ENCODE measurements around the gene DHX38. TPM values are rescaled to one million over a fixed set of nuclear protein-coding genes. Genes with fewer than 3 reads are reported as not detected.

DHX38 gene
- total and polyA plus RNA-seq, 2 of the 13 experiments (the other 11 are each of a cell fraction or from before 2014, with no cell fraction given), result 54.4 to 85.9 TPM

DNA sequence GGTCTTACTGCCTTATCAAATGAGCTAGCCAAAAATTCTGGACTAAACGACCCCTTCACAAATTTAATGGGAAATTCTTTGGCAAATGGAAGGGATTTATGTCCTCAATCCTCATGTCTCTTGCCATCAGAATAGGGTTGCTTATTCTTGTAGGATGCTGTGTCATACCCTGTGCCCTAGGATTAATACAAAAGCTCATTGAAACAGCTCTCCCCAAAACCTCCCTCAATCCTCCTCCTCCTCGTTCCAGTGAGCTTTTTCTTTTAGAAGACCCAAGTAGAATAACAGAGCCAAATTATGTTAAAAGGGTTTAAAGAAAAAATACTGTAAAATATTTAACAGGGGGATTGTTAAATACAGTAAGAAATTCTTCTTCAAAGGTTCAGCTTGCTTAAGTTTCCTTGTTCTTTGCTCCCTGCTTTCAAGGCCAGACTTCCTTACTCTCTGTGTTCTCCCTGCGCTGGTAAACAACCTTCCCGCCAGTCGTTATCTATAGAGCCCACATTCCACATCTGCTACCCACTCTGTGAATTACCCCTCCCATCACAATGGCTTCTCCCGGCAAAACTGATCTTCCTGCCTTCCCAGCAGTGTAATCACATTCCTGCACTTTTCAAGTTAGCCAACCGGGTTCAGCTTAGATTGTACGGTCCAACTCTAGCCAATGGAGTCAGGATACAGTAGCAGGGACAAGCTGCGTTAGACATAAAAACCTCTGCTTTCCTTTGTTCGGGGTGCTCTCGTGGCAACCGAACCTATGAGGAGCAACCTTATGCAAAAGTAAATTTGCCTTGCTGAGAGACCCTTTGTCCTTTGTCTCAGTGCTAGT lies 20.9 kb upstream of the DHX38 start (continued):
- TF ChIP-seq, protein P1, sequence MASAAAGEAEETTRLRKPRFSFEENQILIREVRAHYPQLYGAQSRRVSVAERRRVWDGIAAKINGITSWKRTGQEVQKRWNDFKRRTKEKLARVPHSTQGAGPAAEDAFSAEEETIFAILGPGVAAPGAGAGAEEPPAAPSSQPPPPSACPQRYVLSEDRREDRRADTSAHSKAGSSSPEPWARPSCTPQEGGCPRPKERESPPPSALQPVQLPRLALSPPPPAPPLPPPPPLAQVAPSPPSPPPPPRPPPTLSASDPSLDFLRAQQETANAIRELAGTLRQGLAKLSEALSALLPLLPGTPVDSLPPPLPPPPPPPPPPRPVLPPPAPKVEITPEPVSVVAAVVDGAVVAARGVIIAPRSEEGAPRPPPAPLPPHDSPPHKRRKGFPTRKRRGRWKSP (CRISPR knock-in tag; IDR thresholded peaks at IDR 0.05), result peak; percentile 56; the same call in 1 of the 2 replicates
- no peak for TF ChIP-seq MEIS1 (CRISPR knock-in tag; IDR thresholded peaks at IDR 0.05; ENCODE audit: borderline replicate concordance)
- peak; percentile 76 for TF ChIP-seq FOXJ3 (CRISPR knock-in tag; IDR thresholded peaks at IDR 0.05; ENCODE audit: borderline replicate concordance)
- peak; percentile 68; the same call in 1 of the 2 replicates for TF ChIP-seq ATF1 (CRISPR knock-in tag; IDR thresholded peaks at IDR 0.05)
- TF ChIP-seq, protein P2, sequence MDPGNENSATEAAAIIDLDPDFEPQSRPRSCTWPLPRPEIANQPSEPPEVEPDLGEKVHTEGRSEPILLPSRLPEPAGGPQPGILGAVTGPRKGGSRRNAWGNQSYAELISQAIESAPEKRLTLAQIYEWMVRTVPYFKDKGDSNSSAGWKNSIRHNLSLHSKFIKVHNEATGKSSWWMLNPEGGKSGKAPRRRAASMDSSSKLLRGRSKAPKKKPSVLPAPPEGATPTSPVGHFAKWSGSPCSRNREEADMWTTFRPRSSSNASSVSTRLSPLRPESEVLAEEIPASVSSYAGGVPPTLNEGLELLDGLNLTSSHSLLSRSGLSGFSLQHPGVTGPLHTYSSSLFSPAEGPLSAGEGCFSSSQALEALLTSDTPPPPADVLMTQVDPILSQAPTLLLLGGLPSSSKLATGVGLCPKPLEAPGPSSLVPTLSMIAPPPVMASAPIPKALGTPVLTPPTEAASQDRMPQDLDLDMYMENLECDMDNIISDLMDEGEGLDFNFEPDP (CRISPR knock-in tag; conservative IDR thresholded peaks at IDR 0.05), result no peak
- TF ChIP-seq, protein P3, sequence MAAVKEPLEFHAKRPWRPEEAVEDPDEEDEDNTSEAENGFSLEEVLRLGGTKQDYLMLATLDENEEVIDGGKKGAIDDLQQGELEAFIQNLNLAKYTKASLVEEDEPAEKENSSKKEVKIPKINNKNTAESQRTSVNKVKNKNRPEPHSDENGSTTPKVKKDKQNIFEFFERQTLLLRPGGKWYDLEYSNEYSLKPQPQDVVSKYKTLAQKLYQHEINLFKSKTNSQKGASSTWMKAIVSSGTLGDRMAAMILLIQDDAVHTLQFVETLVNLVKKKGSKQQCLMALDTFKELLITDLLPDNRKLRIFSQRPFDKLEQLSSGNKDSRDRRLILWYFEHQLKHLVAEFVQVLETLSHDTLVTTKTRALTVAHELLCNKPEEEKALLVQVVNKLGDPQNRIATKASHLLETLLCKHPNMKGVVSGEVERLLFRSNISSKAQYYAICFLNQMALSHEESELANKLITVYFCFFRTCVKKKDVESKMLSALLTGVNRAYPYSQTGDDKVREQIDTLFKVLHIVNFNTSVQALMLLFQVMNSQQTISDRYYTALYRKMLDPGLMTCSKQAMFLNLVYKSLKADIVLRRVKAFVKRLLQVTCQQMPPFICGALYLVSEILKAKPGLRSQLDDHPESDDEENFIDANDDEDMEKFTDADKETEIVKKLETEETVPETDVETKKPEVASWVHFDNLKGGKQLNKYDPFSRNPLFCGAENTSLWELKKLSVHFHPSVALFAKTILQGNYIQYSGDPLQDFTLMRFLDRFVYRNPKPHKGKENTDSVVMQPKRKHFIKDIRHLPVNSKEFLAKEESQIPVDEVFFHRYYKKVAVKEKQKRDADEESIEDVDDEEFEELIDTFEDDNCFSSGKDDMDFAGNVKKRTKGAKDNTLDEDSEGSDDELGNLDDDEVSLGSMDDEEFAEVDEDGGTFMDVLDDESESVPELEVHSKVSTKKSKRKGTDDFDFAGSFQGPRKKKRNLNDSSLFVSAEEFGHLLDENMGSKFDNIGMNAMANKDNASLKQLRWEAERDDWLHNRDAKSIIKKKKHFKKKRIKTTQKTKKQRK (IDR thresholded peaks at IDR 0.05; ENCODE audit: low read length), result no peak
- TF ChIP-seq, protein P4, sequence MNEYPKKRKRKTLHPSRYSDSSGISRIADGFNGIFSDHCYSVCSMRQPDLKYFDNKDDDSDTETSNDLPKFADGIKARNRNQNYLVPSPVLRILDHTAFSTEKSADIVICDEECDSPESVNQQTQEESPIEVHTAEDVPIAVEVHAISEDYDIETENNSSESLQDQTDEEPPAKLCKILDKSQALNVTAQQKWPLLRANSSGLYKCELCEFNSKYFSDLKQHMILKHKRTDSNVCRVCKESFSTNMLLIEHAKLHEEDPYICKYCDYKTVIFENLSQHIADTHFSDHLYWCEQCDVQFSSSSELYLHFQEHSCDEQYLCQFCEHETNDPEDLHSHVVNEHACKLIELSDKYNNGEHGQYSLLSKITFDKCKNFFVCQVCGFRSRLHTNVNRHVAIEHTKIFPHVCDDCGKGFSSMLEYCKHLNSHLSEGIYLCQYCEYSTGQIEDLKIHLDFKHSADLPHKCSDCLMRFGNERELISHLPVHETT (CRISPR knock-in tag; conservative IDR thresholded peaks at IDR 0.05), result peak; percentile 62; the same call in 1 of the 2 replicates
- peak; percentile 36; the same call in 1 of the 2 replicates for TF ChIP-seq POLR2G (IDR thresholded peaks at IDR 0.05; ENCODE audit: low read depth, low read length)
- TF ChIP-seq DNMT3B (CRISPR knock-in tag; conservative IDR thresholded peaks at IDR 0.05), result no peak; the same call in 1 of the 2 replicates
- TF ChIP-seq CCDC6 (CRISPR knock-in tag; IDR thresholded peaks at IDR 0.05), result 0 out of 2 replicates have a peak, but pooled peaks have one; percentile 18
- TF ChIP-seq, protein P5, sequence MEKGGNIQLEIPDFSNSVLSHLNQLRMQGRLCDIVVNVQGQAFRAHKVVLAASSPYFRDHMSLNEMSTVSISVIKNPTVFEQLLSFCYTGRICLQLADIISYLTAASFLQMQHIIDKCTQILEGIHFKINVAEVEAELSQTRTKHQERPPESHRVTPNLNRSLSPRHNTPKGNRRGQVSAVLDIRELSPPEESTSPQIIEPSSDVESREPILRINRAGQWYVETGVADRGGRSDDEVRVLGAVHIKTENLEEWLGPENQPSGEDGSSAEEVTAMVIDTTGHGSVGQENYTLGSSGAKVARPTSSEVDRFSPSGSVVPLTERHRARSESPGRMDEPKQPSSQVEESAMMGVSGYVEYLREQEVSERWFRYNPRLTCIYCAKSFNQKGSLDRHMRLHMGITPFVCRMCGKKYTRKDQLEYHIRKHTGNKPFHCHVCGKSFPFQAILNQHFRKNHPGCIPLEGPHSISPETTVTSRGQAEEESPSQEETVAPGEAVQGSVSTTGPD (CRISPR knock-in tag; IDR thresholded peaks at IDR 0.05), result no peak
- TF ChIP-seq, protein P6, sequence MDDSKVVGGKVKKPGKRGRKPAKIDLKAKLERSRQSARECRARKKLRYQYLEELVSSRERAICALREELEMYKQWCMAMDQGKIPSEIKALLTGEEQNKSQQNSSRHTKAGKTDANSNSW (CRISPR knock-in tag; IDR thresholded peaks at IDR 0.05; ENCODE audit: borderline replicate concordance), result no peak
- TF ChIP-seq, protein P7, sequence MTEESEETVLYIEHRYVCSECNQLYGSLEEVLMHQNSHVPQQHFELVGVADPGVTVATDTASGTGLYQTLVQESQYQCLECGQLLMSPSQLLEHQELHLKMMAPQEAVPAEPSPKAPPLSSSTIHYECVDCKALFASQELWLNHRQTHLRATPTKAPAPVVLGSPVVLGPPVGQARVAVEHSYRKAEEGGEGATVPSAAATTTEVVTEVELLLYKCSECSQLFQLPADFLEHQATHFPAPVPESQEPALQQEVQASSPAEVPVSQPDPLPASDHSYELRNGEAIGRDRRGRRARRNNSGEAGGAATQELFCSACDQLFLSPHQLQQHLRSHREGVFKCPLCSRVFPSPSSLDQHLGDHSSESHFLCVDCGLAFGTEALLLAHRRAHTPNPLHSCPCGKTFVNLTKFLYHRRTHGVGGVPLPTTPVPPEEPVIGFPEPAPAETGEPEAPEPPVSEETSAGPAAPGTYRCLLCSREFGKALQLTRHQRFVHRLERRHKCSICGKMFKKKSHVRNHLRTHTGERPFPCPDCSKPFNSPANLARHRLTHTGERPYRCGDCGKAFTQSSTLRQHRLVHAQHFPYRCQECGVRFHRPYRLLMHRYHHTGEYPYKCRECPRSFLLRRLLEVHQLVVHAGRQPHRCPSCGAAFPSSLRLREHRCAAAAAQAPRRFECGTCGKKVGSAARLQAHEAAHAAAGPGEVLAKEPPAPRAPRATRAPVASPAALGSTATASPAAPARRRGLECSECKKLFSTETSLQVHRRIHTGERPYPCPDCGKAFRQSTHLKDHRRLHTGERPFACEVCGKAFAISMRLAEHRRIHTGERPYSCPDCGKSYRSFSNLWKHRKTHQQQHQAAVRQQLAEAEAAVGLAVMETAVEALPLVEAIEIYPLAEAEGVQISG (CRISPR knock-in tag; IDR thresholded peaks at IDR 0.05), result peak; percentile 84
- no peak for TF ChIP-seq CBX2 (IDR thresholded peaks at IDR 0.05; ENCODE audit: low read depth, low read length)
- TF ChIP-seq CBX2 (CRISPR knock-in tag; IDR thresholded peaks at IDR 0.05; ENCODE audit: low read depth), result no peak
- peak; percentile 81 for TF ChIP-seq HNF4A (CRISPR knock-in tag; IDR thresholded peaks at IDR 0.05)
